Endothelial cell of umbilical vein (primary cell): Measurements from ENCODE around the gene STRIP2. TPM values are rescaled to one million over a fixed set of nuclear protein-coding genes. Genes with fewer than 3 reads are reported as not detected.

Source experiments
- BruUV-seq: library from RNA; stranded (reverse); fragments of 400-500 nt; replicated peaks from 2 replicates; lab custom pipeline; 2021; lab: Mats Ljungman, UMichigan
- CTCF ChIA-PET: fragments of 300-600, 350-600 bp; sonication (Branson Sonifier 250); formaldehyde crosslinking; loops from one replicate; lab custom pipeline; 2021; ENCODE audit warnings: antibody characterized with exemption, inconsistent platforms; lab: Charles Lee
- POLR2A ChIA-PET: fragments of 300-600, 350-600 bp; sonication (Branson Sonifier 250); formaldehyde crosslinking; loops from one replicate; lab custom pipeline; 2021; ENCODE audit warnings: antibody characterized with exemption, inconsistent platforms; lab: Charles Lee
- DNase-seq: peaks from one replicate; pipeline ENCODE4 v3.0.0-alpha.2; 2011; ENCODE audit warnings: low read depth, low spot score
- FAIRE-seq: peaks from 2 replicates; lab custom pipeline; 2011; peaks lifted over from hg19 to GRCh38; lab: Jason Lieb, UNC
- H2AFZ ChIP-seq: 2 replicates; pipeline ENCODE4 v1.6.0; 2012; ENCODE audit warnings: low read depth, low read length, control low read depth, inconsistent platforms
- H3K27ac ChIP-seq: 2 replicates; pipeline ENCODE4 v1.5.1; 2011; ENCODE audit warnings: low read depth, mild to moderate bottlenecking, control low read depth, low read length, moderate library complexity; ENCODE audit not compliant: insufficient read depth
- H3K27me3 ChIP-seq, 2 experiments: 2 replicates each; pipeline versions ENCODE4 v1.6.0 to v1.6.1; 2011; ENCODE audit warnings: low read length in 2 of 2, mixed read lengths in 1 of 2; ENCODE audit not compliant: control insufficient read depth in 2 of 2, insufficient read depth in 2 of 2
- H3K36me3 ChIP-seq, 2 experiments: 2 replicates in 1 of 2; 3 replicates in 1 of 2; pipeline ENCODE4 v1.5.1; 2011; ENCODE audit warnings: low read length in 2 of 2, mild to moderate bottlenecking in 1 of 2, moderate library complexity in 1 of 2; ENCODE audit not compliant: control insufficient read depth in 2 of 2, insufficient read depth in 2 of 2; ENCODE audit errors: extremely low read depth in 1 of 2
- H3K4me1 ChIP-seq: 3 replicates; pipeline ENCODE4 v1.5.1; 2011; ENCODE audit warnings: mild to moderate bottlenecking, low read length; ENCODE audit not compliant: control insufficient read depth, insufficient read depth; ENCODE audit errors: extremely low read depth
- H3K4me2 ChIP-seq: 2 replicates; pipeline ENCODE4 v1.6.1; 2011; ENCODE audit warnings: low read length, control low read depth, mixed read lengths; ENCODE audit not compliant: insufficient read depth
- H3K4me3 ChIP-seq, 3 experiments: fragments of 200-600 bp in 1 of 3; sonication (generic), shearing (Covaris generic) in 1 of 3; replicated peaks in 1 of 3; 2 replicates each; pipeline ENCODE4 v1.5.1; 2011 to 2016; ENCODE audit warnings: control low read depth in 3 of 3, low read length in 3 of 3, mild to moderate bottlenecking in 2 of 3, inconsistent platforms in 1 of 3, low read depth in 1 of 3, moderate library complexity in 1 of 3; ENCODE audit not compliant: insufficient read depth in 1 of 3
- H3K79me2 ChIP-seq: 2 replicates; pipeline ENCODE4 v1.6.0; 2012; ENCODE audit warnings: low read length, inconsistent platforms; ENCODE audit not compliant: control insufficient read depth, insufficient read depth
- H3K9ac ChIP-seq: replicated peaks from 2 replicates; pipeline ENCODE3; 2011; ENCODE audit warnings: low read length, control low read depth; ENCODE audit not compliant: insufficient read depth; ENCODE audit errors: extremely low read depth
- H3K9me1 ChIP-seq: replicated peaks from 3 replicates; pipeline ENCODE4 v1.6.0; 2011; ENCODE audit warnings: mild to moderate bottlenecking, low read length; ENCODE audit not compliant: control insufficient read depth, insufficient read depth; ENCODE audit errors: extremely low read depth
- H3K9me3 ChIP-seq: replicated peaks from 2 replicates; pipeline ENCODE4 v1.5.1; 2012; ENCODE audit warnings: low read length, inconsistent platforms; ENCODE audit not compliant: control insufficient read depth, insufficient read depth
- H4K20me1 ChIP-seq: replicated peaks from 2 replicates; pipeline ENCODE3; 2011; ENCODE audit warnings: mild to moderate bottlenecking, low read length; ENCODE audit not compliant: control insufficient read depth, insufficient read depth; ENCODE audit errors: extremely low read depth
- CTCF ChIP-seq, 2 donors: IDR thresholded peaks; 1 replicate in 1 of 2; 2 replicates in 1 of 2; pipeline ENCODE4 v1.5.1; 2011; ENCODE audit warnings: low read length in 2 of 2, mild to moderate bottlenecking in 2 of 2, moderate library complexity in 2 of 2, control low read depth in 1 of 2, inconsistent platforms in 1 of 2, low read depth in 1 of 2; ENCODE audit not compliant: insufficient read depth in 1 of 2; ENCODE audit errors: extremely low read depth in 1 of 2
- EZH2 ChIP-seq: IDR thresholded peaks from 2 replicates; pipeline ENCODE4 v1.6.1; 2012; ENCODE audit warnings: borderline replicate concordance, low read depth, mild to moderate bottlenecking, moderate library complexity, low read length, inconsistent platforms; ENCODE audit not compliant: severe bottlenecking
- FOS ChIP-seq: IDR thresholded peaks from 2 replicates; pipeline ENCODE4 v1.6.1; 2011; ENCODE audit warnings: mild to moderate bottlenecking, low read length, moderate library complexity, borderline replicate concordance; ENCODE audit not compliant: insufficient read depth
- GATA2 ChIP-seq: IDR thresholded peaks from 2 replicates; pipeline ENCODE4 v1.7.0; 2011; ENCODE audit warnings: low read depth, mild to moderate bottlenecking, moderate library complexity, mixed read lengths, low read length; ENCODE audit not compliant: insufficient read length, insufficient read depth
- JUN ChIP-seq: IDR thresholded peaks from 2 replicates; pipeline ENCODE4 v1.6.1; 2011; ENCODE audit warnings: borderline replicate concordance, low read depth; ENCODE audit not compliant: insufficient read length, insufficient read depth
- MAX ChIP-seq: IDR thresholded peaks from 2 replicates; pipeline ENCODE4 v1.6.1; 2011; ENCODE audit not compliant: insufficient read depth, insufficient read length
- MYC ChIP-seq: IDR thresholded peaks from one replicate; pipeline ENCODE4 v1.6.1; 2011; ENCODE audit warnings: mild to moderate bottlenecking, low read depth, low read length
- POLR2A ChIP-seq: IDR thresholded peaks from 2 replicates; pipeline ENCODE4 v1.6.1; 2012; ENCODE audit warnings: low read depth, mild to moderate bottlenecking, control low read depth, low read length
- POLR2AphosphoS5 ChIP-seq: IDR thresholded peaks from 2 replicates; pipeline ENCODE4 v1.6.1; 2012; ENCODE audit warnings: low read depth, mild to moderate bottlenecking, control low read depth, low read length, moderate library complexity; ENCODE audit not compliant: insufficient read depth
- dilution Hi-C: fragments of 300-500 bp; cut with MboI; formaldehyde crosslinking; loops from one replicate; pipeline ENCODE4 v1.15.0; 2019; ENCODE audit warnings: low sequenced_read_pairs; ENCODE audit not compliant: extremely low pct_ligation_motif_present
- intact Hi-C: fragments of 100-400 bp; cut with micrococcal nuclease; formaldehyde crosslinking; loops from one replicate; pipeline ENCODE4 v1.10.0; 2022
- polyA plus RNA-seq, 4 experiments: library from polyadenylated mRNA; depleted of rRNA in 3 of 4; stranded (reverse) in 3 of 4; unstranded in 1 of 4; fragments of >200 nt; gene quantifications; 2 replicates each; pipeline versions ENCODE4 v1.2.1 to v1.2.3, GENCODE V29; 2011 to 2012; ENCODE audit warnings: missing spikeins in 1 of 4
- total RNA-seq: library from RNA; stranded (reverse); gene quantifications from 2 replicates; pipeline ENCODE4 v1.2.3, GENCODE V29; 2021

STRIP2 gene
- total and polyA plus RNA-seq, 2 donors (not counting 3 experiments of a cell fraction or from before 2014, with no cell fraction given), result 3.4 to 10.0 TPM

- H3K4me3 ChIP-seq, result no peak overlapping the region
- FAIRE-seq, result no peak
- no peak for DNase-seq
- intact Hi-C loops (no loop called here), dilution Hi-C loops (no loop called here)
- peaks cover 4% of the 10 kb centered on the region for H3K4me1 ChIP-seq
- TF ChIP-seq MYC, result no peak
- no peak for TF ChIP-seq MAX
- no peak for TF ChIP-seq JUN
- no peak for TF ChIP-seq EZH2
- TF ChIP-seq GATA2, result no peak
- TF ChIP-seq POLR2A, result no peak
- TF ChIP-seq CTCF (IDR thresholded peaks at IDR 0.05; ENCODE audit: extremely low read depth in 1 of 2, insufficient read depth in 1 of 2, low read depth in 1 of 2, low read length in 2 of 2), result no peak
- TF ChIP-seq POLR2AphosphoS5, result no peak
- TF ChIP-seq FOS, result no peak
- ChIA-PET POLR2A (no interaction called here), CTCF (interaction anchor here (1.0 to 2.2 kb wide), 5 partner anchors 47 to 204 kb away, joined by 3 to 6 read pairs (median 4); no protein-coding TSS in a partner anchor)
- H3K36me3 ChIP-seq, result peaks cover 0 to 2% of the 10 kb centered on the region in 2 experiments
- H3K27ac ChIP-seq, result no peak overlapping the region
- no TSS peak for BruUV-seq
- no peak overlapping the region for H3K4me2 ChIP-seq
- H3K79me2 ChIP-seq, result no peaks in the 10 kb centered on the region
- H3K9ac ChIP-seq, result no peak overlapping the region
- H4K20me1 ChIP-seq, result no peaks in the 10 kb centered on the region
- H3K9me3 ChIP-seq, result no peaks in the 10 kb centered on the region
- no peaks in the 10 kb centered on the region for H3K9me1 ChIP-seq
- H2AFZ ChIP-seq, result no peak overlapping the region
- no peaks in the 10 kb centered on the region for H3K27me3 ChIP-seq
Observed at GRCh38 chr7:129422727-129423126, 11.5 kb upstream of the STRIP2 start.
